Thoracic aorta (tissue), 2 donors: Measurements from ENCODE around the gene F11R. TPM values are rescaled to one million over a fixed set of nuclear protein-coding genes. Genes with fewer than 3 reads are reported as not detected.

Experiments used
- ATAC-seq: fragments of 150-250 bp; one replicate; pipeline ENCODE4 v1.8.0; 2017; ENCODE audit warnings: low read depth; ENCODE audit not compliant: insufficient number of reproducible peaks, low FRiP score
- DNase-seq: peaks from one replicate; pipeline ENCODE4 v3.0.0-alpha.2; 2020; ENCODE audit warnings: low spot score
- H3K27ac ChIP-seq, 2 donors: fragments of 200-600 bp; sonication (generic); 1 replicate in 1 of 2; 2 replicates in 1 of 2; pipeline ENCODE4 v1.5.1; 2016; ENCODE audit warnings: mild to moderate bottlenecking in 2 of 2, moderate library complexity in 2 of 2
- H3K27me3 ChIP-seq: fragments of 200-600 bp; sonication (generic); replicated peaks from 2 replicates; pipeline ENCODE4 v1.6.0; 2016; ENCODE audit warnings: mild to moderate bottlenecking; ENCODE audit not compliant: insufficient read depth
- H3K36me3 ChIP-seq: fragments of 200-600 bp; sonication (generic); one replicate; pipeline ENCODE4 v1.5.1; 2016
- H3K4me1 ChIP-seq, 2 donors: fragments of 200-600 bp; sonication (generic); 1 replicate in 1 of 2; 2 replicates in 1 of 2; pipeline versions ENCODE4 v1.5.1 to v1.6.0; 2016; ENCODE audit warnings: low read depth in 2 of 2, mild to moderate bottlenecking in 1 of 2; ENCODE audit not compliant: control insufficient read depth in 1 of 2
- H3K4me3 ChIP-seq: fragments of 200-600 bp; sonication (generic); 2 replicates; pipeline ENCODE4 v1.5.1; 2016; ENCODE audit warnings: mild to moderate bottlenecking
- H3K9me3 ChIP-seq: fragments of 200-600 bp; sonication (generic); 2 replicates; pipeline ENCODE4 v1.5.1; 2016
- total RNA-seq, 2 donors: library from RNA; depleted of rRNA; stranded (reverse); fragments of >200 nt; gene quantifications; one replicate each; pipeline versions ENCODE4 v1.1.0 to v1.2.3, GENCODE V29; 2016
- TF ChIP-seq, protein P1 (sequence below): fragments of 200-600 bp; sonication (generic); IDR thresholded peaks from one replicate; pipeline ENCODE4 v1.5.1; 2019; ENCODE audit warnings: antibody characterized with exemption

The F11R gene
- total RNA-seq, 2 donors from 2014 or later, result 19.1 to 20.7 TPM

DNA sequence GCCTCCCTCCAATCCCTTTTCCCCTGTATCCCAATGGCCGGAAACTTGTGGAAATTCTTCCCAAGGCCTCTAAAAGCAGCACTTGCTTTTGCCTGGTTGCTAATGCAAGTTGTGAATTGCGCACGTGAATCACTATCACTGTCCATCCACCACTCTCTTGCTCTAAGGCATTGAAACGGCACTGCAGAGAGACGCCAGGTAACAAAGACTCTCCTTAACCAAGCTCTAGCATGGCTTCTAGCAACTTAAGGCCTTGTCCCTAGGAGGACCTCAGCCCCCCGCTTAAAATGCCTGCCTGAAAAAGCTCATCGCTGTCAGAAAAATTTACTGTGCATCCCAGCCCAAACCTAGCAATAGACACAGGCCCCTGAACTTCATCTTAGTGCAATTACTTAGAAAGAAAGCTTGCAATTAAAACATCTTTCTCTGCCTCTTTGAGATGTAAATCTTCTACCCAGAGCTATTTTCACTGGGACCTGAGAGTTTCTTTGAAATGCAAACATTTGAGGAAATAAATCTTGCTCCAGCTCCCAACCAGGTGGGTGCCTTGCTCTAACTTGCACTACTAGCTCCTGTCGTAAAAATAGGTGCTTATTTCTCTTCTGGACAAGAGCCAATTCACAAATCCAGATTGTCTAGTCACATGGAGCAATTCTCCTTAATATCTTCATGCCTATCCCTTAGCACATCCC lies 33.4 kb downstream of the F11R start:
- no peak for DNase-seq
- Histone ChIP-seq H3K4me1 (no peaks in the 10 kb centered on the region), H3K36me3 (no peaks in the 10 kb centered on the region), H3K9me3 (no peaks in the 10 kb centered on the region), H3K27me3 (no peaks in the 10 kb centered on the region), H3K4me3 (no peak overlapping the region), H3K27ac (no peak overlapping the region)
- TF ChIP-seq, protein P1, sequence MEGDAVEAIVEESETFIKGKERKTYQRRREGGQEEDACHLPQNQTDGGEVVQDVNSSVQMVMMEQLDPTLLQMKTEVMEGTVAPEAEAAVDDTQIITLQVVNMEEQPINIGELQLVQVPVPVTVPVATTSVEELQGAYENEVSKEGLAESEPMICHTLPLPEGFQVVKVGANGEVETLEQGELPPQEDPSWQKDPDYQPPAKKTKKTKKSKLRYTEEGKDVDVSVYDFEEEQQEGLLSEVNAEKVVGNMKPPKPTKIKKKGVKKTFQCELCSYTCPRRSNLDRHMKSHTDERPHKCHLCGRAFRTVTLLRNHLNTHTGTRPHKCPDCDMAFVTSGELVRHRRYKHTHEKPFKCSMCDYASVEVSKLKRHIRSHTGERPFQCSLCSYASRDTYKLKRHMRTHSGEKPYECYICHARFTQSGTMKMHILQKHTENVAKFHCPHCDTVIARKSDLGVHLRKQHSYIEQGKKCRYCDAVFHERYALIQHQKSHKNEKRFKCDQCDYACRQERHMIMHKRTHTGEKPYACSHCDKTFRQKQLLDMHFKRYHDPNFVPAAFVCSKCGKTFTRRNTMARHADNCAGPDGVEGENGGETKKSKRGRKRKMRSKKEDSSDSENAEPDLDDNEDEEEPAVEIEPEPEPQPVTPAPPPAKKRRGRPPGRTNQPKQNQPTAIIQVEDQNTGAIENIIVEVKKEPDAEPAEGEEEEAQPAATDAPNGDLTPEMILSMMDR, result no peak
- ATAC-seq, result no peak

DNA sequence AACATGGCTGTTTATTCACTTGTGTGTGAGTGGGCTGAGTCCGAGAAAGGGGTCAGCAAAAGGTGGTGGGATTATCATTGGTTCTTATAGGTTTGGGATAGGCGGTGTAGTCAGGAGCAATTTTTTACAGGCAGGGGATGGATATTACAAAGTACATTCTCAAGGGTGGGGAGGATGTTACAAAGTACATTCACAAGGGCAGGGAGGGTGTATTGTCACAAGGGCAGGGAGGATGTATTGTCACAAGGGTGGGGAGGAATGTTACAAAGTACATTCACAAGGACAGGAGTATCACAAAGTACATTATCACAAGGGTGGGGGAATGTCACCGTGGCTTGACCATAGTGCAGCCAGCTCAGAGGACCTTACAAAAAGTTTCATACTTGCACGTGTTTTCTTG lies 35.2 kb downstream of the F11R start:
- Histone ChIP-seq H3K27me3 (peaks cover 4% of the 10 kb centered on the region), H3K4me3 (no peak overlapping the region), H3K27ac (no peak overlapping the region), H3K9me3 (no peaks in the 10 kb centered on the region), H3K4me1 (no peaks in the 10 kb centered on the region), H3K36me3 (no peaks in the 10 kb centered on the region)
- ATAC-seq (no peak), DNase-seq (no peak)
- TF ChIP-seq, protein P1, result no peak

DNA sequence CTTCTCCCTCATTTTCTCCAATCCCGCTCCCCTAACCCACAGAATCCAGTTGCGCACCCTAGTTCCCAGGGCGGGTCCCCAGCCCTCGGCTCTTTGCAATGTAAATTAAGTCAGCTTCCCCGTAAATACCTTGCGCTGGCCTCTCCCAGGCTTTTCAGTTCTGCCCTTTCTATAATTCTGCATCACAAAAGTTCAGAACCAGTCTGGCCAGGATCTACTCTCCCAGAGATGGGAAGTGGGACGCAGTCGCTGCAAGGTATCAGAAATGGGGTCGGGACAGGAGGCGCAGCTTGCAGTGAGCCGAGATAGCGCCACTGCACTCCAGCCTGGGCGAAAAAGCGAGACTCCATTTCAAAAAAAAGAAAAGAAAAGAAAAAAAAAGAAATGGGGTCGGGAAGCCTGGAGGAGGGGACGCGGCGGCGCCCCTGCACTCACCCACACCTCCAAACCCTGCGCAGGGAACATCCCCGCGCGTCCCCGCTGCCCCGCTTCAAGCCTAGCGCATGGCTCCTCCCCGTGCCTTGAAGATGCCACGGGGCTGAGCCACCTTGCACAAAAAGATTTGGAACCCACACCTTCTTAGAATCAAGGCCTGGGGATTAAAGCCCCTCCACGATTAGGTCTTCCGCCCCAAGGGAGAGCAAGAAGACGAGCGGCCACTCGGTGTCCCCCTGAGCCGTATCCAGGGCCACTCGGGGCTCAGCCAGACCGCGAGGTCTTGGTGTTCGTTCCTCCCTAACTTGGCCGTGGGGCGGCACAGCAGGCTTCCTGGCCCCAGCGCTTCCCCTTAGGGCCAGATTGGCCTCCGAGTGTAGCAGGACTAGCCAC lies 39.2 kb downstream of the F11R start:
- H3K4me3 ChIP-seq, result peak overlapping the region; percentile 51
- no peak for ATAC-seq
- no peaks in the 10 kb centered on the region for H3K4me1 ChIP-seq
- no peaks in the 10 kb centered on the region for H3K36me3 ChIP-seq
- DNase-seq, result no peak
- TF ChIP-seq, protein P1, result no peak
- H3K27me3 ChIP-seq, result peaks cover 5% of the 10 kb centered on the region
- no peak overlapping the region for H3K27ac ChIP-seq
- no peaks in the 10 kb centered on the region for H3K9me3 ChIP-seq

DNA sequence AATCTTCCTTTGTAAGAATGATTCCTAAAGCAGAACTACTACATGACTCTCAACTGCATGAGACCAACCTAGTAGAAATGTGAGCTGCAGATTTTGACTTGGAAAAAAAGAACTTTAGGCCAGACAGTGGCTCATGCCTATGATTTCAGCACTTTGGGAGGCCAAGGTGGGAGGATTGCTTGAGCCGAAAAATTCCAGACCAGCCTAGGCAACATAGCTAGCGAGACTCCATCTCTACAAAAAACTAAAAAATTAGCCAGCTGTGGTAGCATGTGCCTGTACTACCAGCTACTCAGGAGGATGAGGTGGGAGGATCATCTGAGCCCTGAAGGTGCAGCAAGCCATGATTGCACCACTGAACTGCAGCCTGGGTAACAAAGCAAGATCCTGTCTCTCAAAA lies 41.7 kb downstream of the F11R start:
- no peak for ATAC-seq

DNA sequence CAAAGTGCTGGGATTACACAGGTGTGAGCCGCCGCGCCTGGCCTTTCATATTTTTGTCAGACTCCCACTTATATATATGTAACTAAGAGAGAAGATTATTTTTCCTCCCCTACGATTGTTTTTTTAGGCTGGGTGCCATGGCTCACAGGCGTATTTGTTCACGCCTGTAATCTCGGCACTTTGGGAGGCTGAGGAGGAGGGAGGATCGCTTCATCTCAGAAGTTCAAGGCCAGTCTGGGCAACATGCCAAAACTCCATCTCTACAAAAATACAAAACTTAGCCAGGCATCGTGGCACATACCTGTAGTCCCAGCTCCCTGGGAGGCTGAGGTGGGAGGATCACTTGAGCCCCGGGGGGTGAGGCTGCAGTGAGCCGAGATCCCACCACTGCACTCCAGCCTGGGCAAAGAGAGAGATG lies 42.4 kb downstream of the F11R start:
- TF ChIP-seq, protein P1, result no peak
- Histone ChIP-seq H3K27me3 (peaks cover 5% of the 10 kb centered on the region), H3K4me1 (no peaks in the 10 kb centered on the region), H3K36me3 (no peaks in the 10 kb centered on the region), H3K4me3 (no peak overlapping the region), H3K27ac (no peak overlapping the region), H3K9me3 (no peaks in the 10 kb centered on the region)
- ATAC-seq, result no peak
- no peak for DNase-seq

More for the DNA sequence above, 41.7 kb downstream of the F11R start:
- H3K9me3 ChIP-seq, result no peaks in the 10 kb centered on the region
- peaks cover 5% of the 10 kb centered on the region for H3K27me3 ChIP-seq
- no peaks in the 10 kb centered on the region for H3K4me1 ChIP-seq
- no peak overlapping the region for H3K4me3 ChIP-seq
- no peak for DNase-seq
- no peak overlapping the region for H3K27ac ChIP-seq
- TF ChIP-seq, protein P1, result no peak
- no peaks in the 10 kb centered on the region for H3K36me3 ChIP-seq
